DOHH2 (cell line): ENCODE results near the gene TMEM72.

Source experiments
- EZH2phosphoT487 ChIP-seq: fragments of 200-600 bp; sonication (generic); IDR thresholded peaks from 2 replicates; pipeline ENCODE4 v1.6.1; 2017; ENCODE audit warnings: borderline replicate concordance, mild to moderate bottlenecking, antibody characterized with exemption, low read length, moderate library complexity, mixed read lengths
- TF ChIP-seq, protein P1 (sequence below): fragments of 200-600 bp; sonication (generic); IDR thresholded peaks from one replicate; pipeline ENCODE4 v1.5.1; 2014; ENCODE audit warnings: antibody characterized with exemption, mild to moderate bottlenecking, low read depth, low read length; ENCODE audit not compliant: poor library complexity, severe bottlenecking

DNA sequence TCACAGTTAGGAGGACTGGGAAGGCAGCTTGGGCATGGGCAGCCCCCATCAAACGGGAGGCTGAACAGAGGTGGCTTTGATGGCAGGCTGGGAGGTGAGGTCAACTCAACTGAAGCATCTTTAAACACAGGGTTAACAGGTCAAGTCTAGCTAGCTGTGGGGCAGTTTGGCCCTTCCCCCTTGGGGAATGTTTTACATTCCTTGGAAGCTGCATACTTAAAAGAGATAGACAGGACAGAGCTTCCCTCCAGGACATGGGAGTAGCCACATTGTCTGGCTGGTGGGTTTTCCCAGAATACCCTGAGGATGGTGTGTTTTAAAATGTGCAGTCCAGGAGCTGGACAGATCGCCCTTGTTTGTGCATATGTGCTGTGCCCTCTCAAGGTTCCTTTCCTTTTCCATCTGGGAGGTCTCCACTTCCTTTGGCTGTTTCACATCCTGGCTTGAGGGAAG, 41.7 kb downstream of the TMEM72 start:
- TF ChIP-seq, protein P1, sequence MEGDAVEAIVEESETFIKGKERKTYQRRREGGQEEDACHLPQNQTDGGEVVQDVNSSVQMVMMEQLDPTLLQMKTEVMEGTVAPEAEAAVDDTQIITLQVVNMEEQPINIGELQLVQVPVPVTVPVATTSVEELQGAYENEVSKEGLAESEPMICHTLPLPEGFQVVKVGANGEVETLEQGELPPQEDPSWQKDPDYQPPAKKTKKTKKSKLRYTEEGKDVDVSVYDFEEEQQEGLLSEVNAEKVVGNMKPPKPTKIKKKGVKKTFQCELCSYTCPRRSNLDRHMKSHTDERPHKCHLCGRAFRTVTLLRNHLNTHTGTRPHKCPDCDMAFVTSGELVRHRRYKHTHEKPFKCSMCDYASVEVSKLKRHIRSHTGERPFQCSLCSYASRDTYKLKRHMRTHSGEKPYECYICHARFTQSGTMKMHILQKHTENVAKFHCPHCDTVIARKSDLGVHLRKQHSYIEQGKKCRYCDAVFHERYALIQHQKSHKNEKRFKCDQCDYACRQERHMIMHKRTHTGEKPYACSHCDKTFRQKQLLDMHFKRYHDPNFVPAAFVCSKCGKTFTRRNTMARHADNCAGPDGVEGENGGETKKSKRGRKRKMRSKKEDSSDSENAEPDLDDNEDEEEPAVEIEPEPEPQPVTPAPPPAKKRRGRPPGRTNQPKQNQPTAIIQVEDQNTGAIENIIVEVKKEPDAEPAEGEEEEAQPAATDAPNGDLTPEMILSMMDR = no peak
- TF ChIP-seq EZH2phosphoT487 = no peak
